Measurements from ENCODE around the gene CENPB.
A peak's percentile ranks its signal among the peaks of the same experiment; 100 is the strongest.

Gene CENPB

DNA sequence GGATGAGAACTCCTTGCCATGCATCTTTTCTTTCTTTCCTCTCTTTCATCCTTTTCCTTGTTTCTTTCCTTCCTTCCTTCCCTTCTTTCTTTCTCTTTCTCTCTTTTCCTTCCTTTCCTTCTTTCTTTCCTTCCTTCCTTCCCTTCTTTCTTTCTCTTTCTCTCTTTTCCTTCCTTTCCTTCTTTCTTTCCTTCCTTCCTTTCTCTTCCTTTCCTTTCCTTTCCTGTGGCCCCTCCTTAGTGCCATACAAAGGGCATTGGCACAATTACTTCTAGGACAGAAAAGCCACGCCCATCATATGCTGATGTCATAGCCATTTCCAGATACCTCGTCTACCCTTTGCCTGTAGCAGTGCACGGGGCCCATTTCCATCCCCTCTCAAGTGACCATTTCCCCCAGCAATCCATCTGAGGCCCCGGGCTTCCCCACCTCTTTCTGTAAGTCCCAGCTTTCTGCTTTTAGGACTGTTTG is 2.2 kb upstream of the CENPB start:
- no peak for DNase-seq

GRCh38 chr20:3787324-3788014 is 929 bp upstream of the CENPB start:
- DNase-seq, result no peak

DNA sequence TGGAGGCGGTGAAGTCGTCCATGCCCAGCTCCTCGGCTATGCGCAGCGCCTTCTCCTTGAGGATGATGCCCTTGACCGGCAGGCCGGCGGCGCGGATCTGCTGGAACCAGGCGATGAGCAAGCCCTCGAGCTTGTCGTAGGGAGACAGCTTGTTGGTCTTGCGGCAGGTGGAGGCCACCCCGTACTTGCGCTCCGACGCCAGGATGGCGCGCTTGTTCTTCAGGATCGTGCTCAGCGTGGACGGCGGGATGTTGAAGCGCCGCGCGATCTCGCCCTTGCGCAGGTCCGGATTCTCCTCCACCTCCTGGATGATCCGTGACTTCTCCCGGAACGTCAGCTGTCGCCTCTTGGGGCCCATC is 435 bp downstream of the CENPB start:
- no peak for DNase-seq

- DNase-seq, result no peak
Measured at GRCh38 chr20:3785240-3786125, 1.1 kb downstream of the CENPB start.

DNA sequence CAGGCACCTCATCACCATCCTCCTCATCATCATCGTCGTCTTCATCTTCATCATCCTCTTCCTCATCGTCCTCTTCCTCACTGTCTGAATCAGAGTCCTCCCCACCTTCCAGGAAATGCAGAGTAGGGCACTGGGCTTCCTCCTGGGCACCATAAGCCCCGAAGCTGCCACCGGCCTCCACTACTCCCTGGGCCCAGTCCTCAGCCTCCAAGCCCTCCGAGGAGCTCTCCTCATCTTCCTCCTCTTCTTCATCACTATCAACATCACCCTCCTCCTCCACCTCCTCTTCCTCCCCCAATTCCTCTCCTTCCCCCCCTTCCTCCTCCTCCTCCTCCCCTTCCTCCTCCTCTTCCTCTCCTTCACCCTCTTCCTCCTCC is 1.7 kb downstream of the CENPB start:
- no peak for DNase-seq

DNA sequence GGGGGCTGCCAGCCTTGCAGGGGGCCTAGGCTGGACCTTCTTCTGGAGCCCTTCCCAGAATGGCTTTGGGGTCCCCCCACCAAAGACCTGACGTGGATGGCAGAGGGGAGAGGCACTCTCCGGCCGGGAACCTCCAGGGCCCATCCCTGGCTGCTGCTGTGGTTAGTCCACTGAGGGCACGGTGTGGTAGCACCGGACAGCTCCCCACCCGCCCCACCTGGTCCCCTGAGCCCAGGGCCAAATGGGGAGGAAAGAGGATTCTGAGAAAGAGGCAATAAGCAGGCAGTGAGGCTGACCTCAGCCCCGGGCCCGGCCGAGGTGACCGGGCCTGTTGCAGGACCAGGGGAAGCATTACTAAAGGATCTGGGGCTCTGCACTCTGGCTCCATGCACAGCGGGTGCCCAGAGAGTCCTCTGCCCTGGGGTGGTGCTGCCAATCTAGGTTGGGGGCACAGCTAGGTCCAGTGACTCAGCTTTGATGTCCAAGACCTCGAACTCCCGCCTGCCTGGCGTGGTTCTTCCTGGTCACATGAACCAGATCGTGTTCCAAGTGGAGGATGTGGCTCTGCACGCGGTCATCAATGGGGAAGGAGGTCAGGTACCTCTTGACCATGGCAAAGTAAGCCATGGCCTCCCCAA is 2.2 kb downstream of the CENPB start:
- no peak for DNase-seq

DNA sequence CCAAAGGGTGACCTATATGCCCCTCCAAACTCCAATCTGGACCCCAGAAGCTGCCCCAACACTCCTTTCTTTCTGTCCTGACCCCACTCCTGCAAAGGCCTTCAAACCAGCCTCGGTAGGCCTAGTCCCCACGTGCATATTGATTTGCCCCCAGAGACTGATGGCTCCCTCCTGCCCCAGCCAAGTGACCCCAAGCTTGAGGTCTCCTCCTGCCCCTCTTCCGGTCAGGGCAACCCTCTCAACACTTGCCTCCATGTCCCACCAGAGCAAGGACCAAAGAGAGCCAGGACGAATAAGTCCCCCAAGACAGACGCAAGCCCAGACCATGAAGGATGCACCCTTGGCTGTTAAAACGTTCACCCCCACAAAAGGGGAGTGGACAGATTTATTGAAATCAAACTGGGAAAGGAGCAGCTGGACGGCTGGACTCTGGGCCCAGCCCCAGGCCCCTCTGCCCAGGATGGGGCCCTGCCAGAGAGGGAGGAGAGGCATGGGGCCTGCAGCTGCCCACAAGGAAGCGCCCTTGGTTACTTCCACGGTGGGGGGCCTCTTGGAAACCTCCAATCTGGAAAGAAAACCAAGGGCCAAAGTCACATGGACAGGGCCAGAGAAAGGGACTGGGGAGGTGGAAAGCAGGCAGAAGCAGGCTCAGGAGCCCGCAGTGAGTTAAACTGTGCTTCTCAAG is 2.9 kb downstream of the CENPB start:
- DNase-seq, result no peak

GRCh38 chr20:3783068-3783489 is 3.5 kb downstream of the CENPB start:
- DNase-seq, result no peak

DNA sequence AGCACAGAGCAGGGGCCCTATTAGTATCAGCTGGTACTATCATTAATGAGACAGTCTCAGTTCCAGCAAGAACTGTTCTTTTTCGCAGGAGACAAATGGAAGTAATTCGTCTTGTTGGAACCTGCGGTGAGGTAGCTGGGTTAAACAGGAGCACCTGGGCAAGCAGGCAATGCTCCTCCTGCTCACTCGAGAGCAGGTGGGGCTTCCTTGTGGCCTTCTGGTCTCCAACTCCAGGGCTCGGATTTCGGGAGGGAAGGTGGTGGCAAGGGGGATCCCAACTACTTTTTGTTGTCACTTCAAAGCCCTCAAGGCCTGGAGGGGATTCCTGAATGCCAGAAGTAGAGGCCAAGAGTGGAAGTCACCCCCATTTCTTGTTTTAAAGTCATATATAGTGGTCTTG is 3.9 kb downstream of the CENPB start:
- no peak for DNase-seq

- peak; percentile 71 for DNase-seq
Measured at GRCh38 chr20:3781153-3781910, 5.2 kb downstream of the CENPB start, which contains the start of gene SPEF1. TSS of gene SPEF1 (minus strand) at chr20:3781448. CDS start at chr20:3781287, 161 bp downstream.

DNA sequence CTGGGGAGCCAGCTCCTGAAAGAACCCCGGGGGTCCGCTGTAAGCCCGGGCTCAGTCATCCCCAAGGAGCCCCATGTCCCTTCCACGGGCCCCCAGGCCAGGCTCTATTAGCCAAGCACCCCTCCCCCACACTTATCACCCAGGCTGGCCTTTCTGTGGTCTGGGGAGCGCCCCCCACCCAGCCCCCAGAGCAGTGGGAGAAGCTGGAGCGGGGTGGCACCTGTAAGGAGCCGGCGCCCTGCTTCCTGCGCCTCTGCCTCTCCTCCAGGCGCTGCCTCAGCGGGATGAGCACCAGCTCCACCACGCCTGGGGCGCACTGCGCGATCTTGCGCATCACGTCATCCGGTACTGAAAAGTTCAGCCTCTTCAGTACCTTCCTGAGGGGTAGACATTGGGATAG is 7.6 kb downstream of the CENPB start:
- DNase-seq, result no peak

DNA sequence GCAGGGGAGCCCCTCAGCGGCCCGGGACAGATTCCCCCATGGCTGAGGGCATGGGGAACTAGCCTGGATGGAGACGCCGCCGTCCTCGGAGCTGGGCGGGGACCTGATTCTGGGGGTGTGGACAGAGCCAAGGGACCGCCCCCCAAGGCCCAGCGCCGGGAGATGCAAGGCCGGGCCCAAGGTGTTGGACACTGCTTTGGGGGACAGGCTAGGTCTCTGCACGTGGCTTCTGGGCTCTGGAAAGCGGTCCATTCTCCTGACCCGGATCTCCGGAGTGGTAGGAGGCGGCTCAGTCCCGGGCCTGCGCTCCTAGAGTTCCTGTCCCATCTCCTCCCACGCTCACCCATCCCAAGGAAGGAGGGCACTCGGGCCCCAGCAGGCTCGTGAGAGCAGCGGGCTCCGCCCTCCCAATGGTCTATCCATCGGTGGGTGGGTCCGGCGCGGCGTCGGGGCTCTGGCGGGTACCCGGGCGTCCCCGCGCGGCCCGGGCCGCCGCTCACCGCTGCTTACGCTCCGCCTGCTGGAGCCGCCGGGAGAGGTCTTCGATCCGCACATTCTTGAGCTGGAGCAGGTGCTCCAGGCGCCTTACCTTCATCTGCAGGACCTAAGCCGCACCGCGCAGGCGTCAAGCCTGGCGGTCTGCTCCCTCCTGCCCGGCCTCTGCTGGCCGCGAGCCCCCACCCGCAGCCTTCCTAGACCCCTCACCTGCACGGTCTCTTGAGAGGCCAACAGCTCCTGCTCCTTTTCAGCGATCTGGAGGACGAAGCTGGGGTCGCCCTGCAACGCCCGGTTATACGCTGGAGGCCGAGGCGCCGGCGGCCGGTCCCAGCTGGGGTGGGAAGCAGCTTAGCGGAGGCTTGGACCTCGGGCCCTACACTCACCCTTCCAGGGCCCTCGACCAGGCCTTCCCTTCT is 8.6 kb downstream of the CENPB start:
- DNase-seq, result no peak

DNA sequence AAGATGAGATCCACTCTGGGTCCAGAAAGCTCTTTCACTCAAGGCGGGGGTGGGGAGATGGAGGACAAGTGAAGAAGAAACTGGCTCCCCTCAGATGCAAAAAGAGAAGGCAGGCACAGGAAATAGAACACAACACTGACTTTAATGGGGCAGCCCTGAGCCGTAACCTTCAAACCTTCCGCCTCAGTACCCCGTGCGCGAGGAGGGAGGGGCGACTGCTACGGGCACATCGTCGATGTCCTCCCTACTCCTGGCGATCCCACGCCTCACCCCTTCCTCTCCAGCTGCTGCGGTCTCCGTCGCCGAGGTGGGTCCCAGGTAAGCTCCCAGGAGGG is 9.2 kb downstream of the CENPB start:
- DNase-seq, result no peak

- no peak for DNase-seq
Measured at GRCh38 chr20:3775457-3776108, 11.0 kb downstream of the CENPB start.

DNA sequence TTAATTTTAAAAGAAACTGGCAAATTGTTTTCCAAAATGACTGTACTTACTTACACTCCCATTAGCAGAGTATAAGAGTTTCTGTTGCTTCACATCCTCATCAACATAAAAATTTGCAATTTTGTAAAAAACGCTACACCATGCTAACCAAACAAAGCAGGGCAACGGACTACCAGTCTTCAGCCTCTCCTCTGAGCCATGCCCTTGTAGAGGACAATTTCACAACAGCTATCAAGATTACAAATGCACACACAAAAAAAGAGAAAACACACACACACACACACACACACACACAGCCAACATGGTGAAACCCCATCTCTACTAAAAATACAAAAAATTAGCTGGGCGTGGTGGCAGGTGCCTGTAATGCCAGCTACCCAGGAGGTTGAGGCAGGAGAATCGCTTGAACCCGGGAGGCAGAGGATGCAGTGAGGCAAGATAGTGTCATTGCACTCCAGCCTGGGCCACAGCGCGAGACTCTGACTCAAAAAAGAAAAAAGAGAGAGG is 14.9 kb downstream of the CENPB start:
- no peak for DNase-seq

GRCh38 chr20:3768342-3769130 is 18.0 kb downstream of the CENPB start:
- peak; percentile 67 for DNase-seq

DNA sequence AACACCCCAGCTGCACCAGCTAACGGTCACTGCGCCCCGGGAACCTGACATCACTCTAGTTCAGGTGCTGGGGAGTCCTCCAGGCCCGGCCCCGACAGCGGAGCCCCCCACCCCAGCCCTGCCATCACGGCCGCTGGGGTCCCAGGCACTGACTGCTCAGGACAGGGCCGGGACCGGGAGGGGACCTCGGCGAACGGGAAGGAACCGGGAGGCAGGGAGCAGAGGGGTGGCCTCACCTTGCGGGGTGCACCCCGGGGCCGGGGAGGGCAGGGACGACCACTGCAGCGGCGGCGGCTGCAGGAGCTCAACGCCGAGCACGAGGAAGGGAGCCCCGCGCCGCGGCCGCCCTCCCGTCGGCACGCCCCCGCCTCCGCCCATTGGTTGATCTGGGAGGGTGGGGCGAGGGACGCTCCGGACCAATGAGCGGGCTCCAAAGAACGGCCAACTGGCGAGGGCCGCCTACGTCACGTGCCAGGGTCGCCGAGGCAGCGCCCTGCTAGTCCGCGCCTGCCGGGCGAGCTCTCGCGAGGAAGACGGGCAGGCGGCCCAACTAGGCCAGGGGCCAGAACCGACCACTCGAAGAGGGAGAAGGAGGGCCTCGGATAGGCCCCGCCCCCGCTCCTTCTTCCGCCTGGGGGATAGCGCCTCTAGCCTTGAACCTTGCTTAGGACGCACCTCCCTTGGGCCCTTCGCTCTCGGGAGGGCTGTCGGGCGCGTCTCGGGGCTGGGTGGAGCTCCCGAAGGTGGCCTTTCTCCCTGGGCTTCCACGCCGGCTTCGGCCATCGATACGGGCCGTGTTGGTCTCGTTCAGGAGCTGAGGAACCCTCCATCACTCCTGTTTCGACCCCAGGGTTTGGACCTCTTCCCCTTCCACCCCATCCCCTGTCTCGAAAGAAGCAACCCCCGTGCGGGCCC is 18.9 kb downstream of the CENPB start, which contains the start of gene ADISSP:
Gene ADISSP (minus strand): TSS at position 327 of the 915 bp plus-strand sequence. CDS start 7,653 bp downstream, outside the sequence.
- DNase-seq, result peak; percentile 99

GRCh38 chr20:3767110-3767426 is 19.5 kb downstream of the CENPB start:
- DNase-seq, result no peak

All from GDM1 (cell line).